Activated CD4-positive, CD25-positive, alpha-beta regulatory T cell treated with anti-CD3 and anti-CD28 coated beads, Interleukin-2, amount 50 U/mL, for 16 hours (primary cell): ENCODE measurements around the gene ARHGEF19.

ENCODE experiments used
- DNase-seq: peaks from one replicate; pipeline ENCODE4 v3.0.0-alpha.2; 2020; ENCODE audit warnings: low read depth, low spot score

The ARHGEF19 gene

DNA sequence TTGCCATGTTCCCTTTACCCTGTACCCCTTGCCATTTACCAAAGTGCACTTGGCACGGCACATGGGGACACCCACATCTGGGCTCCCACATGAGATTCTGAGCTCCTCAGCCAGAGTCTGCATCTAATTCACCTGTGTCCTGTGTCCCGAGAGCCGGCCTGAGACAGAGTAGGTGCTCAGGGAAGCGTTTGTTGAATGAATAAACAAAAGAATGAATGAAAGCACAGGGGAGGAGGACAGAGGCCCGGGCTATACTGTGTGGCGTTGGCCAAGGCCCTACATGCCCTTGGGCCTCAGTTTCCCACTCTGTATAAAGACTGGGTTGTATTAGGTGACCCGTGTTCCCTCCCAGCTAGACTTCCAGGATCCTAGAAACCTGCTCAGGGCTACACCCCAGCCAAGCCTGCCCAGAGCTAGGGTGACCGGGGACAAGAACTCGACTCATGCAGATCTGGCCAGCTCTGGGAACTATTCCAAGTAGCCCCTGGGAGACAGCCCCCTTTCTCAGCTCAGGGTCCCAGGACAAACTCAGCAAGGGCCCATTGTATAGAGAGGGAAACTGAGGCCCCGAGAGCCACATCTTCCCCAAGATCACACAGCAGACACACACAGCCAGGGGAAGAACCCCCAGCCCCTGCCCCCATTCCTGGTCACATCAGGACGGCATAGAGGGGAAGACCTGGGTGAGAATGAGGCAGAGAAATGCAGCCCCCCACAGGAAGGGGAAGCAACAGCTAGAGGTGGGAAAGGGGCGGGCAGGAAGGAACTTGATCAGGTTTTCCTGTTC is 62.6 kb downstream of the ARHGEF19 start:
- DNase-seq: no peak

GRCh38 chr1:16149146-16149545 is 63.3 kb downstream of the ARHGEF19 start:
- no peak for DNase-seq

DNA sequence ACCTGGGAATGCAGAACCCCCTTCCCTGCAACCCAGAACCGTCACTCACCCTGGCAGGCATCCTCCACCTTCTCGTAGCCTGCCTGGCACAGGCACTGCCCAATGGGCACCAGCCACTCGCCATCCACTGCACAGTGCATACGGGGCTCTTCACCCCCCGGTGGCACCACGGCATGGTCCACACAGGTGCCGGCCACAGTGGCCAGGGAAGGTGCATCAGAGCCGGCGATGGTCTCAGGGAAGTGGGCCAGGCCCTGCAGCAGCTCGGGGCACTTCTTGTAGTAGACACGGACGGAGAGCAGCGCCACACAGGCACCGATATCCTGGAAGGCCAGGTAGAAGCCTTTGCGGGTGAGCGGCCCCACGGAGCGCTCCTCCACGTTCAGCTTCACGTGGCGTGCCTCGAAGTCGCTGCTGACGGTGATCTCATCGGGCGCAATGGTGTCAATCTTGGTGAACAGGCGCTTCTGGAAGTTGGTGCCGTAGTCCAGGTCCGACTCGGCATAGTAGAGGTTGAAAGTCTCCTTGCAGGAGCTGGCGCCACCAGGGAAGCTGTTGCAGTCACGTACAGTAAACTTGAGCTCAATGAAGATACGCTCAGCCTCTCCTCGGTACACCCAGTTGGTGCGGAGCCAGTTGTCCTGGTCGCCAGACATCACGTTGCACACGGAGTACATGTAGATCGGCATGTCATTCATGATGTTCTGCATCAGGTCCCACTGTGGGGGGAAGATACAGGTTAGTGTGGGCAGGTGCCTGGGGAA is 63.9 kb downstream of the ARHGEF19 start:
- DNase-seq: no peak
